SK-N-MC (cell line): ENCODE measurements around the gene PXT1.

Source experiments
- EZH2 ChIP-seq: fragments of 200-600 bp; sonication (generic); IDR thresholded peaks from one replicate; pipeline ENCODE4 v1.6.1; 2017; ENCODE audit warnings: antibody characterized with exemption
- FOXP2 ChIP-seq: optimal IDR thresholded peaks from 2 replicates; pipeline ENCODE3; 2011; ENCODE audit warnings: mild to moderate bottlenecking, moderate library complexity; ENCODE audit not compliant: insufficient read depth; ENCODE audit errors: extremely low read length, control extremely low read depth
- POLR2AphosphoS5 ChIP-seq: IDR thresholded peaks from 2 replicates; pipeline ENCODE4 v1.6.1; 2012; ENCODE audit warnings: mild to moderate bottlenecking, low read depth, low read length, borderline replicate concordance

DNA sequence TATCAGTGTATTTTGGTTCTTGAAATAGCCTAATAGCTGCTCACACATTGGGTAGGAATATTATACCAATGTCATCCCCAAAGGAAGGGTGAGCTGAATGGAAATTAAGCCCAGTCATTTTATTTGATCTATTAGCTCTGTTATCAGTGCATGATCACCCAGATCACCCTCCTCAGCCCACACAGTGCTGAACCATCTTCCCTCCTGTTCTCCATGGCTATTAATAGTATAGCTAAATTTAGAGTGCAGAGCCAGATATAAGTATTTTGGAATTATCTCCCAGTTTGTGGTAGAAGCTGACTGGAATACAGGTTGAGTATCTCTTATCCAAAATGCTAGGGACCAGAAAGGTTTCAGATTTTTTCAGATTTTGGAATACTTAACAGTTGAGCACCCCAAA lies 45.6 kb upstream of the PXT1 start:
- TF ChIP-seq POLR2AphosphoS5 (no peak), EZH2 (no peak), FOXP2 (no peak)
